ENCODE data around the gene KIF3A. TPM values are rescaled to one million over a fixed set of nuclear protein-coding genes. Genes with fewer than 3 reads are reported as not detected.

Gene KIF3A
- total RNA-seq, 1 donor from 2014 or later: 20.7 TPM

- DNase-seq (ENCODE audit: low spot score) (no peak), ATAC-seq (no peak)
- intact Hi-C loops (cut with DNase I): no loop called here
Observed at GRCh38 chr5:132658381-132659302, 78.7 kb downstream of the KIF3A start.

DNA sequence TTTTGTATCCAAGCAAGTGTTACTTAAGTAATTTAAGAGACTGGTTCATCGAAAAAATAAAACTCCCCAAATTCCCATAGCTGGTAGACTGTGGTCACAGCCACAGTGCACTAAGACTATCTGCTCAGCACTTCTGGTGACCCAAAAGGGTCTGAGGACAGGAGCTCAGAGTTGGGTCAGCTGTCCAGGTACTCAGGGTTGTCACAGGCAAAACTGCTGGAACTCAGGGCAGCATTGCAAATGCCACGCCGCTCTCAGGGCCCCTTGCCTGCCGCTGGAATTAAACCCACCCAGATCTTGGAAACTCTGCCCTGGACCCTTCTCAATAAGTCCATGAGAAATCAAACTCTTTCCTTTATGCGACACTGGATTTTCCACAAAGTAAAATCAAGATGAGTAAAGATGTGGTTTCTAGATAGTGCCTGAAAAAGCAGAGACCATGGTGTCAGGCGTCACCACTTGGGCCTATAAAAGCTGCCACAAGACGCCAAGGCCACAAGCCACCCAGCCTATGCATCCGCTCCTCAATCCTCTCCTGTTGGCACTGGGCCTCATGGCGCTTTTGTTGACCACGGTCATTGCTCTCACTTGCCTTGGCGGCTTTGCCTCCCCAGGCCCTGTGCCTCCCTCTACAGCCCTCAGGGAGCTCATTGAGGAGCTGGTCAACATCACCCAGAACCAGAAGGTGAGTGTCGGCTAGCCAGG, 79.5 kb downstream of the KIF3A start, which contains the start of gene IL13:
Gene IL13 (plus strand): TSS at position 498 of the 705 bp plus-strand sequence. CDS start 14 bp downstream, at position 512.
- DNase-seq (ENCODE audit: low spot score) (no peak), ATAC-seq (no peak)
- intact Hi-C loops (cut with DNase I): no loop called here

DNA sequence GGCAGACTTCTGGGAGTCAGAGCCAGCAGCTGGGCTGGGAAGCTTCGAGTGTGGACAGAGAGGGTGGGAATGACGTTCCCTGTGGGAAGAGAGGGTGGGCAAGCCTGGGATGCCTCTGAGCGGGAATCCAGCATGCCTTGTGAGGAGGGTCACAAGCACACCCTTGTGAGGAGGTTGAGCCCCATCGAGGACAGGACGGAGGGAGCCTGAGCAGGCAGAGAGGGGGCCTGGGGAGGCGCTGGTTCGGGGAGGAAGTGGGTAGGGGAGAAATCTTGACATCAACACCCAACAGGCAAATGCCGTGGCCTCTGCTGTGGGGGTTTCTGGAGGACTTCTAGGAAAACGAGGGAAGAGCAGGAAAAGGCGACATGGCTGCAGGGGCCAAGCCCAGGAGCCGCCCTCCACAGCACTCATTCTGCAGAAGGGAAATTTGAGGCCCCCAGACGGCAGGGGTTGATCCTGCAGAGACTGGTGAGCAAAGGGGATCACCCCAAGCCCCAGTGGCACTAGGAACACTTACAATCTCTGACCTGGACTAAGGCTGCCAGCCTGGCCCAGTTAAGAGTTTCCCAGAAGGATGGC, 80.5 kb downstream of the KIF3A start:
- DNase-seq (ENCODE audit: low spot score) (no peak), ATAC-seq (peak; percentile 12)
- intact Hi-C loops (cut with DNase I): no loop called here

DNA sequence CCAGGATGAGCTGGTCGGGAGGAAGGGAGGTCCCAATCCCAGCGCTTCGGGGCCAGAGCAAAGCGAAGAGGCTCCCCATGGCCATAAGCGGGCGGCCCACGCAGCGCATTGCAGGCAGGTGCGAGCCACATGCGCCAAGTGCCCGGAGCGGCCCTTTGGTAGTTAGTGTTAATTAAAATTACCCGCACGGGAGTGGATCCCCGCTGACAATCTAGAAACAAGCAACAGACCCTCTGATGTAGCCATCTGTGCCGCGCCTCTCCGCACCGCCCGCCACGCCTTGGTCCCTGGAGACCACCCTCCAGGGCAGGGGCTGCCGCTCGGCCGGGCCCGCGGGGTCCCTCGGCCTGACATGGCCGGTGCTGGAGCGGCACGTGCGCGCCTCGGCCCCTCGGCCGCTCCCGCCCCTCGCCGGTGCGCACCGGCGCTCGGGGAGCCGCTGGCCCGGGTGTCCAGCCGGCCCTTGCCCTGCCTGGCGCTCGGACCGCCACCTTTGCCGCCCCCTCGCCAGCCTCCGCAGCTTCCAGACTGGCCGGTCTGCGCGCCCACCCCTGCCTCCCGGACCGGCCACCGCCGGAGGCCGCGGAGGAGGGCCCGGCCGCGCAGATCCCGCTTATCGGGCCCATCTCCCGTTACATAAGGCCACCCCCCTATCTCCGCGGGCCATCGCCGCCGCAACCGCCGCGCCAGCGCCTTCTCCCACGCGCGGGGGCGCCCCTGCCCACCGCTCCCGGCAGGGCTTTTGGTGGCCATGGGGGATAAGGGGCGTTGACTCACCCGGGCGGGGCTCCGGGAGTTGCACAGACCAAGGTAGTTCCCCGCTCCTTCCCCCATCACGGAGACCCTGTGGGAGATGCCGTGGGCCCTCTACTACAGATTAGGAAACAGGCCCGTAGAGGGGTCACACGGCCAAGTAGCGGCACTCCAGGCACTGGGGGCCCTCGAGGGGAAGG, 81.2 kb downstream of the KIF3A start:
- intact Hi-C loops (cut with DNase I): no loop called here
- DNase-seq (ENCODE audit: low spot score): no peak
- peak; percentile 44 for ATAC-seq

DNA sequence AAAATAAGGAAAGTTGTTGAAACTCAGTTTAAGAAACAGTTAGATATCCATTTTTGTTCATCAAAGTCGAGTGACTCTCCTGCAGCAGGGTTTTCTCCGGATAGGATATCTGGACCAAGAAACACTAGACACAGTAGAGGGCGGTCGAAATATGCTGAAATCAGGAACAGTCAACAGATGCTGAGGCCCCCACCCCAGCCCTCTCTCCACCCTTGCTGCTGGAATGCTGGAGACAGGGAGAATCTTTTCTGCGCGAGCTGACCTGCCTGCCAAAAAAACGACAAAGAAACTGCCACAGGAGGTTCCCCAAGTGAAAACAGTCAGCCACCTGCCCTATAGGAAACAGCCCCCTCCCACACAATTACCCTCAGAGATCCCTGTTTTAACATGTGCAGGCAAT, 83.6 kb downstream of the KIF3A start:
- no peak for ATAC-seq
- DNase-seq (ENCODE audit: low spot score): no peak

DNA sequence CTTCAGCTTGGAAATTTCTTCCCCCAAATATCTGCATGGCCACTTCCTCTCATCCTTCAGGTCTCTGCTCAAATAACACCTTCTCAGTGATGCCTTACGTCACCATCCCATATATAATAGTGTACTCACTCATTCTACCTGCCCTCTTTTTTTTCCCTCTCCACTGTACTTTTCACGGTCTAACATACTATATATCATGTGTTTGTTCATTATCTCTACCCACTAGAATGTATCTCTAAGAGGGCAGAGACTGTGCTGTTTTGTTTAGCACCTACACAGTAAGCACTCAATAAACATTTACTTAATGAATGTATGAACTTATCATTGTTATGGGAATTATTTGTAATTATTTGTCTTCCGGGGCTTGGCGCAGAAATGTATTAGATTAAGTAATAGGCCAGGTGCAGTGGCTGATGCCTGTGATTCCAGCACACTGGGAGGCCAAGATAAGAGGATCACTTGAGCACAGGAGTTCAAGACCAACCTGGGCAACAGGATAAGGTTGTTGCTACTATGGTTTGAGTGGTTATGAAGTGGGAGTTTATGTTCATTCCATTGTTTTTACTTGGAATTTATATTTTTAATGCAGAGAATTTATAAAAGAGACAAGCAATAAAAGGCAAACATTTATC, 85.4 kb downstream of the KIF3A start:
- DNase-seq (ENCODE audit: low spot score) (no peak), ATAC-seq (no peak)
- intact Hi-C loops (cut with DNase I): no loop called here

More for the DNA sequence above, 83.6 kb downstream of the KIF3A start:
- intact Hi-C loops (cut with DNase I): no loop called here

- intact Hi-C loops (cut with DNase I): no loop called here
- DNase-seq (ENCODE audit: low spot score) (no peak), ATAC-seq (no peak)
Observed at GRCh38 chr5:132648355-132648754, 89.0 kb downstream of the KIF3A start.

DNA sequence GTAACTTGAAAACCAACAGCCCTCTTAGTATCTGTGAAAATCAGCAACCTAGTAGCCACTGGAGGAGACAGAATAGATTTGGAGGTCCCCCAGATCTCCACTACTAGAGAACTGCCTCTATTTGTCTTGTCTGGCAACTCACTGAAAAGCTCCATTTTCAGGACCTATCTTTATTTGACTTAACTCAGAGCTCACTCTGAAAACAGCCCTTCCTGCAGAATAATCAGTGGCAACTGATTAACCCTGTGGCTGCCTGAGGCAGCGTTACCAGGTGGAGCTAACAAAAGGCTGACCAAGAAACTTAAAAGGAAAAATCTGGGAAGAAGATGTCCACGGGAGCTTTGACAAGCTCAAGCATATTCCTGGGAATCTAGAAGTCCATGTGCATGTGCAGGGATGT, 89.9 kb downstream of the KIF3A start:
- ATAC-seq: no peak
- no peak for DNase-seq (ENCODE audit: low spot score)
- intact Hi-C loops (cut with DNase I): no loop called here

GRCh38 chr5:132646583-132647266, 90.6 kb downstream of the KIF3A start:
- intact Hi-C loops (cut with DNase I): no loop called here
- ATAC-seq: no peak
- DNase-seq (ENCODE audit: low spot score): no peak

DNA sequence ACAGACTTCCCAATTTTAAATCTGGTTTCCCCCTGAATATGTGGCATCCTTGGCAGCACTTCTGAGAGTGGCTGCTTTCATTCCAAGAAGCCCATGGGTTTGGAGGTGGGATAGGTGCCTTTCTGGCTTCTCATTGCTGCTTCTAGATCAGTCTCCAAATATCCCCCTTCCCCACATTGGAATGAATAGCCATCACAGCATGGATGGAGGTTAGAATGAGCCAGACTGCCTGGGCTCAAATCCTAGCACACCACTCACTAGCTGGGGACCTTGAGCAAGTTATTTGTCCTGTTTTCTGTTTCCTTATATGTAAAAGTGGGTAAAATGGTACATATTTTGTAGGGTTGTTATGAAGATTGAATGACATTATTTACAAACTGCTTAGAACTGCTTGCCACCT, 93.2 kb downstream of the KIF3A start:
- DNase-seq (ENCODE audit: low spot score): no peak
- intact Hi-C loops (cut with DNase I): no loop called here
- no peak for ATAC-seq

Other genes with a start within 250 kb of the KIF3A start
- gene IRF1, start 246.8 kb downstream of the KIF3A start, total RNA-seq: 52.2 TPM
- gene IL5, start 194.0 kb downstream of the KIF3A start, total RNA-seq: not detected
- 31.5 TPM for gene RAD50, start 180.6 kb downstream of the KIF3A start, total RNA-seq
- gene IL13, start 79.4 kb downstream of the KIF3A start, total RNA-seq: not detected
- gene IL4, start 63.6 kb downstream of the KIF3A start, total RNA-seq: not detected
- 0.36 TPM for gene CCNI2, start 9.9 kb upstream of the KIF3A start, total RNA-seq
- gene SEPTIN8, start 39.7 kb upstream of the KIF3A start, total RNA-seq: 59.3 TPM
- gene SOWAHA, start 75.8 kb upstream of the KIF3A start, total RNA-seq: 2.5 TPM
- gene SHROOM1, start 93.1 kb upstream of the KIF3A start, total RNA-seq: 33.3 TPM
- 0.40 TPM for gene GDF9, start 128.9 kb upstream of the KIF3A start, total RNA-seq
- 187 TPM for gene UQCRQ, start 129.1 kb upstream of the KIF3A start, total RNA-seq
- gene LEAP2, start 136.1 kb upstream of the KIF3A start, total RNA-seq: 2.9 TPM
- 88.6 TPM for gene AFF4, start 226.1 kb upstream of the KIF3A start, total RNA-seq